HepG2 (cell line): ENCODE results near the gene PLEKHG2. TPM values are rescaled to one million over a fixed set of nuclear protein-coding genes. Genes with fewer than 3 reads are reported as not detected.

Experiments used
- ATF7-NPFF ChIP-seq: sonication (generic); formaldehyde crosslinking; IDR thresholded peaks from 2 replicates; pipeline ENCODE4 v1.8.1; 2023; ENCODE audit warnings: mild to moderate bottlenecking, low read depth, missing genetic modification reagents, moderate library complexity
- MED13 ChIP-seq: sonication (generic); formaldehyde crosslinking; IDR thresholded peaks from 2 replicates; pipeline ENCODE4 v1.5.0; 2020; ENCODE audit warnings: missing genetic modification reagents
- PHF20 ChIP-seq: sonication (generic); formaldehyde crosslinking; IDR thresholded peaks from 2 replicates; pipeline ENCODE4 v1.5.0; 2020; ENCODE audit warnings: mild to moderate bottlenecking, missing genetic modification reagents
- POGZ ChIP-seq: sonication (generic); formaldehyde crosslinking; IDR thresholded peaks from 2 replicates; pipeline ENCODE4 v1.4.0; 2020; ENCODE audit warnings: mild to moderate bottlenecking, missing genetic modification reagents
- RAD51 ChIP-seq: fragments of 450-650 bp; IDR thresholded peaks from 2 replicates; pipeline ENCODE4 v1.6.1; 2016; ENCODE audit warnings: borderline replicate concordance
- RARG ChIP-seq: sonication (generic); formaldehyde crosslinking; IDR thresholded peaks from 2 replicates; pipeline ENCODE4 v1.4.0; 2020; ENCODE audit warnings: low read depth, mild to moderate bottlenecking, missing genetic modification reagents
- SNAI1 ChIP-seq: sonication (generic); formaldehyde crosslinking; IDR thresholded peaks from 2 replicates; pipeline ENCODE4 v1.5.0; 2020; ENCODE audit warnings: mild to moderate bottlenecking, missing genetic modification reagents, borderline replicate concordance
- TBX2 ChIP-seq: sonication (generic); formaldehyde crosslinking; IDR thresholded peaks from 2 replicates; pipeline ENCODE4 v1.5.0; 2020; ENCODE audit warnings: missing genetic modification reagents, mild to moderate bottlenecking, borderline replicate concordance
- TFDP1 ChIP-seq: IDR thresholded peaks from 2 replicates; pipeline ENCODE4 v1.6.1; 2016; ENCODE audit warnings: missing compliant biosample characterization, missing genetic modification reagents, borderline replicate concordance
- ZBTB38 ChIP-seq: sonication (generic); formaldehyde crosslinking; IDR thresholded peaks from 2 replicates; pipeline ENCODE4 v1.5.1; 2020; ENCODE audit warnings: mild to moderate bottlenecking, missing genetic modification reagents
- ZC3H4 ChIP-seq: sonication (generic); formaldehyde crosslinking; IDR thresholded peaks from 2 replicates; pipeline ENCODE4 v1.4.0; 2020; ENCODE audit warnings: missing genetic modification reagents, borderline replicate concordance
- ZFX ChIP-seq: sonication (generic); formaldehyde crosslinking; IDR thresholded peaks from 2 replicates; pipeline ENCODE4 v1.4.0; 2020; ENCODE audit warnings: mild to moderate bottlenecking, low read depth, missing genetic modification reagents, moderate library complexity
- ZKSCAN5 ChIP-seq: sonication (generic); formaldehyde crosslinking; IDR thresholded peaks from 2 replicates; pipeline ENCODE4 v1.5.1; 2020; ENCODE audit warnings: mild to moderate bottlenecking, missing genetic modification reagents
- ZNF275 ChIP-seq: sonication (generic); formaldehyde crosslinking; IDR thresholded peaks from 2 replicates; pipeline ENCODE4 v1.8.0; 2022; ENCODE audit warnings: missing genetic modification reagents, mild to moderate bottlenecking, inconsistent platforms, borderline replicate concordance
- ZNF318 ChIP-seq: sonication (generic); formaldehyde crosslinking; IDR thresholded peaks from 2 replicates; pipeline ENCODE4 v1.4.0; 2020; ENCODE audit warnings: mild to moderate bottlenecking, missing genetic modification reagents
- ZNF558 ChIP-seq: sonication (generic); formaldehyde crosslinking; IDR thresholded peaks from 2 replicates; pipeline ENCODE4 v1.9.0; 2022; ENCODE audit warnings: mild to moderate bottlenecking, missing genetic modification reagents, borderline replicate concordance
- ZNF562 ChIP-seq: sonication (generic); formaldehyde crosslinking; IDR thresholded peaks from 2 replicates; pipeline ENCODE4 v1.8.0; 2022; ENCODE audit warnings: missing genetic modification reagents, borderline replicate concordance
- polyA plus RNA-seq, 8 experiments: library from polyadenylated mRNA; depleted of rRNA in 3 of 8; stranded (reverse) in 7 of 8; unstranded in 1 of 8; fragments of >200 nt; fragmentation: Illumina TruSeq in 4 of 8; extraction: Trizol in 4 of 8; gene quantifications; 2 replicates each; pipeline versions ENCODE4 v1.2.1 to v1.2.3, GENCODE V29; 2011 to 2016; ENCODE audit warnings: low read depth in 4 of 8, missing spikeins in 1 of 8, mixed read lengths in 1 of 8; ENCODE audit not compliant: insufficient read depth in 1 of 8
- total RNA-seq, 5 experiments: library from RNA; depleted of rRNA; stranded (reverse); fragments of >200 nt; fragmentation: Illumina TruSeq; extraction: Trizol; gene quantifications; 2 replicates each; pipeline ENCODE4 v1.2.3, GENCODE V29; 2016; ENCODE audit warnings: low read depth in 1 of 5

The PLEKHG2 gene
- total and polyA plus RNA-seq, 2 of the 13 experiments (the other 11 are each of a cell fraction or from before 2014, with no cell fraction given), result 3.6 to 6.8 TPM

DNA sequence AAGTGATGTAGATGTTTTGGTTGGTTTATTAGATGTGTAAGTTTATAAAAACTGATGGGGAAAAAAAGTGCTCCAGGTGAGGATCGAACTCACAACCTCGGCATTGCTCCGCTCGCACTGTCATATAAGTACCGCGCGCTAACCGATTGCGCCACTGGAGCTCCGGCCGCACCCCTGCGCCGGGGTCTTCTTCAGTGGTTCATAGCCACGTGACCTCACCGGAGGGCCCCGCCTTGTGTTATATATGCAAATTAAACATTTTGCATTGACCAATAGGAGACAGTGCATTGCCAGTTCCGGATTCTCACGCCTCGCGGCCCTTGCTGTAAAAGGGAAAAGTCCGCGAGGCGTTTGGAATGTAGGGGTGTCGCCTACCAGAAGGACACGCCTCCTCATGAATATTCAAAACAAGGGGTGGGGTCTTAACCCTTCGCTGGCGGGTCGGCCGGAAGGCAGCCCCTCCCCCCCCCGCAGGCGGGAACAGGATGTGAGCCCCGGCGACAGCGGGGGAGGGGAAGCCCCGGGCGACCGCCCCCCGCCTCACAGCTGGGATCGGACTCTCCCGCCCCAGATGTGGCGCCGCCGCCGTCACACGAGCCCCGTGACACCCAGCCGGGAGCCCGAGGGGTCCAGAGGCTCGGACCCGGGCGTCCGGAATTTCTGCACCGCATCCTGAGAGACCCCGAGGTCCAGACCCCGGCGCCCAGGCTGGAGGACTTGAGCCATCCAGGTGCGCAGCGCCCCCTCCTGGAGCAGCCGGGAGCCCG is at the start of gene PLEKHG2 (continued):
- peak; percentile 77 for TF ChIP-seq TFDP1 (CRISPR knock-in tag)
- no peak for TF ChIP-seq ZKSCAN5 (CRISPR knock-in tag)
- peak; percentile 86 for TF ChIP-seq RAD51
- 0 out of 2 replicates have a peak, but pooled peaks have one; percentile 16 for TF ChIP-seq ZFX
- TF ChIP-seq ZNF275 (CRISPR knock-in tag), result no peak
- TF ChIP-seq ZC3H4, result no peak
- TF ChIP-seq ZBTB38 (CRISPR knock-in tag), result no peak
- TF ChIP-seq SNAI1 (CRISPR knock-in tag), result 0 out of 2 replicates have a peak, but pooled peaks have one; percentile 86
- TF ChIP-seq PHF20 (CRISPR knock-in tag), result no peak; the same call in none of the 2 replicates
- no peak for TF ChIP-seq RARG (CRISPR knock-in tag)
- no peak for TF ChIP-seq ATF7-NPFF (CRISPR knock-in tag)
- 0 out of 2 replicates have a peak, but pooled peaks have one; percentile 63 for TF ChIP-seq ZNF318 (CRISPR knock-in tag)
- TF ChIP-seq ZNF562 (CRISPR knock-in tag), result no peak
- TF ChIP-seq MED13 (CRISPR knock-in tag), result no peak
- peak; percentile 69 for TF ChIP-seq TBX2 (CRISPR knock-in tag)
- 0 out of 2 replicates have a peak, but pooled peaks have one; percentile 50 for TF ChIP-seq ZNF558 (CRISPR knock-in tag)
- TF ChIP-seq POGZ (CRISPR knock-in tag), result no peak; the same call in 1 of the 2 replicates
